G401.6 (cell line): ENCODE results near the gene MGLL.

ENCODE experiments used
- FAIRE-seq: peaks from 2 replicates; lab custom pipeline; 2012; peaks lifted over from hg19 to GRCh38; lab: Jason Lieb, UNC

Gene MGLL

DNA sequence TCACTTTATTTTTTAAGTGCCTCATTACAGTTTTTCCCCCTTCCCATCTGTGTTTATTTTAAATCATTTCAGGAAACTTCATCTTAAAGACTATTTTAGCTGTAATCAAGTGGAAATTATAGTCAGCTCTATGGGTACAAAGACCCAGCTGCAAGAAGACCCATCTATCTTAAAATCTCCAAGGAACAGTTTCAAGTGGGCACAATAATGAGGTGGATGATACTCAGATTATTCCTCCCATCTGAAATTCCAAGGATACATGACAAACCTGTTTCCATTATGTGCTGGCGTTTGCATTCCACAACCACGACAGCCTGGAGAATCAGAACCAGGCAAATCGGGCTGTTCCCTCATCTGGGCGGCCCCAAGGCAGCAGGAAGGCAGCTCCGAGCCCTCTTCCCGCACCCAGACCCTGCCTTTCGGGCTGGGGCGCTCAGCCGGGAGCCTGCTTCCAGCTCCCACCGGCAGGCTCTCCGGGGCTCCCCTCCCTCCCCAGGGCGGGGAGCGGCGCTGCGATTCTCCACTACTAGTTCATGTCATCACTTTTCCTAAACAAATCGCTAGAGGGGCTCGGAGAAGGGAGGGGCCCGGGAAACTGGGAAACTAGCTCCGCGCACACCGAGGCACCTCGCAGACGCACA, at the start of gene MGLL:
Gene MGLL (minus strand): TSS at position 475 of the 641 bp plus-strand sequence. CDS start 197 bp downstream, at position 278.
- no peak for FAIRE-seq

DNA sequence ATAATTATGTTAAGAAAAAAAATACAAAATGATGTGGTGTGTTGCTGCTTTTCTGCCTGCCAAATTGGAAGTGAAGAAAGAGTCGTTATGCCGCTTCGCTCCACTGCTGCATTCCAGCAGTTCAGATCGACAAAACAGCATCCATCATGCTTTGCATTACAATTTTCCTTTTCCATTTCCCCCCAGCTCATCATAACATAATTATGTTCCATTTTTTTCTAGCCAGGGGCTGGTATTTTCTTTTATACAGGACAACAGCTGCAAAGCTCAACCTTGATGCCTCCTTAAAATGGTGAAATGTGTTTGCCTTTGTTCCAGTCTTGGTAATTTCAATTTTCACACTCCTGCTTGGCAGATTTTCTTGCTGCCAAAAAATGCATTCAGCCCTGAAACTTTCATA, 47.8 kb upstream of the MGLL start:
- FAIRE-seq = no peak

DNA sequence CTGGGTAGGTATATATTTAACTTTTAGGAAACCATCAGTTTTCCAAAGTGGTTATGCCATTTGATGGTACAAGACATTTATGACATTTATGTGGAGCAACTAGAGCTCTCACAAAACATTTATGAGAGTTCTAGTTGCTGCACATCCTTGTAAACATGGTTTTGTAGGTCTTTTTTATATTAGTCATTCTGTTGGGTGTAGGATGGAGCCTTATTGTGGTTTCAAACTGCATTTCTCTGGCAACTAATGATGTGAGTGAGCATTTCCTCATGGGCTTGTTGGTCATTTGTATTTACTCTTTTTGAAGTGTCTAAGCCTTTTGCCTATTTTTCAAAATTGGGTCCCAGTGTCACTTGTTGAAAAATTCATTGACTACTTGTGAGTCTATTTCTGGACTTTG, 45.7 kb upstream of the MGLL start:
- FAIRE-seq = no peak

DNA sequence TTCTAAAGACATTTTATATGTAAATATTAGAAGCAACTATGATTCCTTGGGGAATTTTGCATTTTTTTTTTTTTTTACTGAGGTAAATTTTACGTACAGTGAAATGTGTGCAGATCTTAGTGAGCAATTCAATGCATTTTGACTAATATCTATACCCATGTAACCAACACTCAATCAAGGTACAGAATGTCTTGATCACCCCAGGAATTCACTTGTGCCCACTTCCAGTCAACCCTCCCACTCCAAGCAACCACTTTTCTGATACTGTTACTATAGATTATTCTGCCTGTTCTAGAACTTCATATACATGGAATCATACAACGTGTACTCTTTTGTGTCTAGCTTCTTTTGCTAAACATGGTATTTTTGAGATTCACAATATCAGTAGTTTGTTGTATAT, 45.1 kb upstream of the MGLL start:
- FAIRE-seq = no peak

DNA sequence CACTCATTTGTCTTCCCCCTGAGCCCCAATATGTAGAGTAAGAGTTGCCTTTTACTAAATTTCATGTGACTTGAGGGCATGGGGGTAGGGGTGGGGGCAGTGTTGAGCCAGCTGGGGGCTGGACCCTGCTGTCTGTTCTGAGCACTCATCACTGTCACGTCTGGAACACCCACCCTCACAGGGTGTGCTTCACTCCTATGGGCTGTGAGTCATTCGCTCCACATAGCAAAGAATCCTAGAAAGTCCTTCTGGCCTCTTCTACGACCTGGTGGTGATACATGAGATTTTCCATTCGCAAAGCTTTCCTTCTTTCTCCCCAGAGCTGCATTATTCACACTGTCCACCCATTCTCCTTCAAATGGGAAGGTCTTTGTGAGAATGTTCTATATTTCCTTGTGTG, 43.6 kb upstream of the MGLL start:
- no peak for FAIRE-seq

DNA sequence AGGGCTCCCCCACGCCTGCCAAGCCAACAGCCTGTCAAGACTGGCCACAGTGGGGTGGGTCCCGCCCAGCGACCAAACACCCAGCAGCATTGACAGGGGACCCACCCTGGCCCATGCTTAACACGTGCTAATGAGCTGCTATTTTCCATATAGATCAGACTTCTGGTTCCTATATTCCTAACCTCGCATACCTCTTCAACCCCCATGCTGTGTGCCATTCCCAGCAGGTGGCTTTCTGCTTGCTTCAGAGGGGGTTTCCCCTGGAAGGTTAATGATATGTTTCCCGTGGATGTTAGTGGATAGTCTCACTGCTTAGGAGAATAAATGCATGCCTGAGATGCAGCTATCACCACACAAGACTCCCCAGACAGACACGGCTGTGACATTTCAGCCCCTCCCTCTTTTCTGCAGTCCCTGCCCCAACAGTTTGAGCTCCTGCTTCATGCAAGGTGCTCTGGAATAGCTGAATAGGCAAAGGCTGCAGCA, 37.9 kb upstream of the MGLL start:
- no peak for FAIRE-seq

DNA sequence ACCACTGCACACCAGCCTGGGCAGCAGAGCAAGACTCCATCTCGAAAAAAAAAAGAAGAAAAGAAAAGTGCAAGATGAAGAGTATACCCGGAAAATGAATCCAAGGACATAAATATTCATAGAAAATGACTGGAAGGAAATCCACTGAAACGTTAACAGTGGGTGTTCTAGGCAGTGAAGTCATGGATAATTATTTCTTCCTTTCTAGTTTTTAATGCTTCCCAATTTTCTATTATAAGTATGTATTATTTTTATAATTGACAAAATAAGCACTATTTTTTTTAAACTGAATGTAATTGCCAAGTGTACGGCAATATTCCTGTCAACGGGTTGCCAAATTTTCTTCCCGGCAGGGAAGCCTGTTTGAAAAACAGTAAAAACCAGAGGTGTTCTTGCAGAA, 37.4 kb upstream of the MGLL start:
- FAIRE-seq = no peak

DNA sequence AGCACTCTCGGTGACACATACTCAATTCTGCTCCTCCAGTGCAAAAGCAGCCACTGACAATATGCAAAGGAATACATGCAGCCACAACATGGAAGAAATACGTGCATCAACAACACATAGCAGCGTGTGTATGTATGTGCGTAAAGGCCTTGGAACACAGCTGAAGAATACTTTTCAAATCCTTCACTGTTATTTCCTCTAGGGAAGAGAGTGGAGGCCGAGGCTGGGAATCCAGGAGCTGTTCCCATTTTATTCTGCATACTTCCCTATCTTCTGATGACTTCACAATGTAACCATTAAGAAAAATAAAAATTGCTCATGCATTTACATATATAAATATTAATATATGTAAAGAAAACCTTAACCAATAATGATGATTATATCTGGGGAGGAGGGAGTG, 36.6 kb upstream of the MGLL start:
- FAIRE-seq = no peak

DNA sequence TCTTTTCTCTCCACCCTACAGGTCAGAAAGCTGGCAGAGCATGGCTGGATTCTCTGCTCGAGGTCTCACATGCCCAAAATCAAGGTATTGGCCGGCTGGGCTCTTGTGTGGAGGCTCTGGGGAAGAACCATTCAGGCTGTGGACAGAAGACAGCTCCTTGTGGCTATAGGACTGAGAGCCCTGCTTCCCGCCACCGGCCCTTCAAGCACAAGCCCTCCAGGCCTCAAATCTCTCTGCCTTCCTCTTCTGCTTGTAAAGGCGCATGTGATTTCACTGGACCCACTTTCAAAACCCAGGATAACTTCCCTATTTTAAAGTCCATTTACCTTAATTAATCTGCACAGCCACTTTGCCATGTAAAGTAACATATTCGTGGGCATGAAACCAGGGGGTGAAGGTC, 36.2 kb upstream of the MGLL start:
- no peak for FAIRE-seq

DNA sequence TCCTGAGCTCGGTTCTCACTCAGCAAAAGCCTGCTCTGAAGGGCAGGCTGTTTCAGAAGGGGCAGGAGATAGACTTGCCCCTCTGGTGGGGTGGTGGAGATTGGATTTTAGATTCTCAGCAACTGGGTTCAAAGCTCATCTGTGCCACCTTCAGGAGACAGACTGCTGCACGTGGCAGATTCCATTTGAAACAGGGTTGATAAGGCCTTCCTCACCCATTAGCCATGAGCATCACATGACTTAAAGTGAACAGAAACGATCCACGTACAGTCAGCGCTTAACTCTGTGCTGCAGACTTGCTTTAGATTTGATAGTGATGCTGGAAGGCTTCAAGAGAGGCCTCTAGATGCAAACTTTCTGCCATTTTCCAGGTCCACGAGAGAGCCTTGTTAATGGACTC, 35.0 kb upstream of the MGLL start:
- FAIRE-seq = no peak

DNA sequence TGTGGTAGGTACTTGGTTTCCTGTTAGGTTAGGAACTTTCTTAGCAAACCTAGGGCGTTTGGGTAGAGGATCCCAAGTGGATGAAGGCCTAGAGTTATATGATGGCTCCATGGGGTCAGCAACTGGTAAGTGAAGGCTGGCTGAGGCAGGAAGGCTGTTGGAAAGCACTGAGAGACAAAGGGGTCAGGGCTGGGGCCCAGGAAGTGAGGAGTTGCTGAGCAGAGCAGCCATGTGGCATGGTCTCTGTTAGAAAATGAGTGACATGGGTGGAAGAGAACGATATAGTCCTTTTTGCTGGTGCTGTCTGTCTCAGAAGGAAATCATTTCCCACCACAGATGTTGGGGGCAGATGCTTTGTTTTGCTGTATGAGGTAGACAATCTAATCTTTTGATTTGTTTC, 34.5 kb upstream of the MGLL start:
- no peak for FAIRE-seq

DNA sequence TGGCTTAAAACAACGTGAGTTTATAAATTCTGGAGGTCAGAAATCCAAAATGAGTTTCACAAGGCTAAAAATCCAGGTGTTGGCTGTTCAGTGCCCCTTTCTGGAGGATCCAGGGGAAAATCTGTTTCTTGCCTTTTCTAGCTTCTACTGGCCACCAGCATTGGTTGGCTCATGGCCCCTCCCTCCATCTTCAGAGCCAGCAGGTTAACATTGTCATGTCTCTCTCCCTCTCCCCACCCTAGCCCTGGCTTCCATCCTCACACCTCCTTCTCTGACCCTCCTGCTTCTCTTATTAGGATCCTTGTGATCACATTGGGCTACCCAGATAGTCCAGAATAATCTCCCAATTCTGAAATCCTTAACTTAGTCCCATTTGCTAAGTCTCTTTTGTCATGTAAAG, 32.9 kb upstream of the MGLL start:
- no peak for FAIRE-seq

DNA sequence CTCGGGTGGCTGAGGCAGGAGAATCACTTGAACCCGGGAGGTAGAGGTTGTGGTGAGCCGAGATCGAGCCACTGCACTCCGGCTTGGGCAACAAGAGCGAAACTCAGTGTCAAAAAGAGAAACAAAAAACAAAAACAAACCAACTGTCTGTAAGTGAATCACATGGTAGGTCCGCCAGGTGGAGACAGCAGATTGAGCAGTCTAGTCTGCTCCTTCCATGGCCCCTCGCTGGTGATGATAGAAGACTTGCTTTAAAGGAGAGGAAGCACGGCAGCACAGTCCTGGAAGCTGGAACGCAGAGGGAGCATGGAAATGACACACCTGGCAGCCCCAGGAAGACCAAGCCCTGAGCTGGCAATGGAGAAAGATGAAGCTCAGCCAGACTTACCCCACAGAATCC, 31.4 kb upstream of the MGLL start:
- no peak for FAIRE-seq

DNA sequence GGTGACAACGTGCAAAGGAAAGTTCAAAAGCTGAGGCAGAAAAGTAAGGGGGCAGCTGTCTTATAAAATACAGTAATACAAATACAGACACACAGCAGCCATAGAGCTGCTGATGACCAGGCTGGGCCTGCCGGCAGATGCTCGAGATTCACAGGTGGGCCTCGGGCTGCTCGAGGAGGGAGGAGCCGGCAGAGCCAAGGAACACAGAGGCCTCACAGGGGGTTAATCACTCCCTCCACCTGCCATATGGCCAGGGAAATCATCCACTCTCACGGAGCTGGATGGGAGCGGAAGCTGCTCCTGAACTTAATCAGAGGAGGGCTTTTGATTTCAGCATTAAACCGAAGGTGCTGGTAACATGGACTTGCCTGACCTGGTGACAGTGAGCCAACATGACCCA, 29.6 kb upstream of the MGLL start:
- FAIRE-seq = no peak

DNA sequence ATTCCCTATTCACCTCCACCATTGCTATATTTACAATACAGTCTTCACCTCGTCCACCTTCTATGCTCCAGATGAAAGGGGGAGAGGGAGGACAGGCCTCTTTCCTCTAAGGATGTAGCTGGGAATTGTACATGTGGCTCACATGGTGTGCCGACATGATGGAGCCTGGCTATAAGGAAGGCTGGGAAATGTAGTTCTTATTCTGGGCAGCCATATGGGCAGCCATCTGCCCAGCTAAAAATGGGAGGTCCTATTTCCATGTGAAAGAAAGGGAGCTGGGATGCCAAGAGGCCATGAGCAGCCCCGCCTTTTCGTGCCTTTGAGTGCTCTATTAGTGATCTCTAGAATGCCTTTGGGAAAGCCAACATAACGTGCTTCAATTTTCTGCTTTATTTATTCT, 27.1 kb upstream of the MGLL start:
- no peak for FAIRE-seq

DNA sequence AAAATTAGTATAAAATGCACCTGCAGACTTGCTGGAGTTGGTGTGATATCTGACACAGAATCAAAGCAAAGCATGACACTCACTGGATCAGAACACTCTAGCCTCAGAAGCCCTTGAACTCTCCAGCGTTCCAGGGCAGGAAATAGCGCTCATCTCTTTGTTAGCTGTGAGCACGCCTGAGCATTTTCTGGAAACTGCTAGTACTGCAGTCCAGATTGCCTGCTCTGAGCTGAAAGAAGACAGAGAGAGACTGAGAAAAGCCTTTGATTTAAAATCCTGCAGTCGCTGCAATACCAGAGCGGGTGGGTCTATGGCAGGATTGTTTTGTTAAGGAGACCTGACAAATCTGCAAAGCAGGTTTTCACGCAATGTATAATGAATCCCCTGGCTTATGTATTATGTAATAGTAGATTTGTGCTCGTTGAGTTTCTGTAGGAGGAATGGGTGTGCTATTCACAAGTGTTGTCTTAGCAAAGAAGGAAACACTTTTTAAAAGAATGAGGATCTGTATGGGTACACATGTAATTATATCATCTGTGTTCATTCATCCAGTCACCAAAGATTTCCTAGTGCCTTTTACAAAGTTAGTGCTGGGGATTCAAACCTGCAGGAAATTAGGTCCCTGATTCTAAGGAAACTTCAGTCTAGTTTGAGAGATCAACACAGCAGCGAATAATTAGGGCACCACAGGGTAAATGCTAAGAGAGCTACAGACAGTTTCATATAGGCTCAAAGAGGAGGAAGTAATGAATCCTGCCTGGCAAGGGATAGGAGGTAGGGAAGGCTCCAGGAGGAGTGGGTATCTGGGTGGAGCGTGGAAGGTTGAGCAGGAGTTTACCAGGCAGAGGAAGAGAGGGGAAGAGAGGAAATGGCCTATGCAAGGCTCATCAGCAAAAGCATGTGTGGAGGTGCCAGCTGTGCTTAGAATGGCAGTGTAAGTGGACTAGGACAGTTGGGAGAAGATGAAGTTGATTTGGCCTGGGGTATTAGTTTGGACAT, 26.1 kb upstream of the MGLL start:
- no peak for FAIRE-seq

DNA sequence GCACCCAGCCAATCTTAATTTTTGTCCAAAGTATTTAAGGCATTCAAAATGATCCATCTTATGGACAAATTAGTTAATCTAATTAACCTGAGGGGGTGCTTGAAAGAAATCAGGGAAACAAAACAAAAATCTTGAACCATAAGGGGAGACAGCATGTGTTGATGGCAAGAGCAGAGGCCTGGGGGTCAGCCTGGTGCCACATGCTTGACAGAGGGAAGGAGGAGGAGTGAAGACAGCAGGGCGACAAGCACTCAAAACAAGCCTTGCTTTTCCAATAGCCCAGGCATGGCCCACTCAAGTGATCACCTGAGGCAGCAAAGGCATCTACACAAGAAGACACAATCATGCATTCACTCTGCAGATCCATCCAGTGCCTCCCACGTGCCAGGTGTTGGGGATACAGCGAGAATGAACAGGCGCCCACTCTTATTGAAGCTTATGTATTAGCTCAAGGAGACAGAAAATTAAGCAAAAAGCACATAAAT, 25.0 kb upstream of the MGLL start:
- no peak for FAIRE-seq

DNA sequence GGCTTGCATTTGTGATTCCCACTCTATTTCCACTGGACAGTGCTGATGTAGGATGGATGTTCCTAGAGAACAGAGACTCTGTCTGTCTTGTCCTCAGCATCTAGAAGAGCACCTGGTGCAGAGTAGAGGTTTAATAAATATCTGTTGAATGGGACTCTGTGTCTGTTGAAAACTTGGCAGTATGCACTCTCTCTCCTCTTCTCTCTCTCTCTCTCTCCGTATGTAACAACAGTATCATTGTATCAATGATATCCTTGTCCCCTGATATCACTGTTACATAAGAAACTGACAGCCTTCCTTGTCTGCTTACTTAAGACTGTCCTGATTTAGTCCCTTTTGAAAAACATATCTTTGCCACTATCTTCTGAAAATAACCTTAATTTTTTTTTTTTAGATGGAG, 24.3 kb upstream of the MGLL start:
- FAIRE-seq = no peak

DNA sequence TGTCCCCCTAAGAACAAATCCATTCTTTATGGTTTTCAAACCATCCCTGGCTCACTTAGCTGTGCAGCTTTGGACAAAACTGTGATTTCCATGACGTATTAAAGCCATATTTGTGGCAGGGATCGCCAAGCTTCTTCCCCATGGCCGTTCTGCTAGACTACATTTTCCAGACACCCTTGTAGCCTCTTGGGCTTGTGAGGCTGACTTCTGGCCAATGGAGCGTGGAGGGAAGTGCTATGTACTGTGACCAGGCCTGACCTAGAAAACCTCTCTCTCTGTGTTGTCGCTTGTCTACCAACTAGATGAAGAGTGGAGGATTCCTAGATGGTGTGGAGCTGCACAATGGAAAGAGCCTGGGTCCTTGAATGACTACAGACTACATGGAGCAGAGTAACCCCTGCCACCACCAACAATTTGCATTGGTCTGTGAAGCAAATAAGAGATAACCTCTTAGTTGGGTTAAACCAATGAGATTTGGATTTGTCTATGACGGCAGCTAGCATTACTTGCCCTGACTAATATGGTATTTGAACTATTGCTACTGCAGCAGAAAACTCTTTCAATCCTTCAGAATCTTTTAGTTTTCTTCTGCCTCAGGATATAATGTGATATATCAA, 22.1 kb upstream of the MGLL start:
- FAIRE-seq = no peak

DNA sequence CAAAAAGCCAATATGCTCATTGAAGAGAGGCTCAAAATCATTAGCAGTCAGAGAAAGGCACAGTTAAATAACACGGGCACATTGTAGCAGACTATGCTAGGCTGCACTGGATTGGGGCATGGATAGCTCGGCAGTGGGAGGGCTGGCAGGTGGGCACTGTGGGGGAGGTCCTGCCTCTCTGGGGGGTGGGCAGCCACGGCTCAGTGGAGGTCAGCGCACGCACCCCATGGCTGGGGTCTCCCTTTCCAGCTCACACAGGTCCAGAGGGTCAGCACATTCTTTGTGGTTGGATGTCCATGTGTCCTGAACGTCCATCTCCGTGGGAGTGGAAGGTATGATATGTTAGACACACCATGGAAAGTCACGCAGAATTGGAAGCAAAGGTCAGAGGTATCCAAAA, 18.4 kb upstream of the MGLL start:
- FAIRE-seq = no peak

DNA sequence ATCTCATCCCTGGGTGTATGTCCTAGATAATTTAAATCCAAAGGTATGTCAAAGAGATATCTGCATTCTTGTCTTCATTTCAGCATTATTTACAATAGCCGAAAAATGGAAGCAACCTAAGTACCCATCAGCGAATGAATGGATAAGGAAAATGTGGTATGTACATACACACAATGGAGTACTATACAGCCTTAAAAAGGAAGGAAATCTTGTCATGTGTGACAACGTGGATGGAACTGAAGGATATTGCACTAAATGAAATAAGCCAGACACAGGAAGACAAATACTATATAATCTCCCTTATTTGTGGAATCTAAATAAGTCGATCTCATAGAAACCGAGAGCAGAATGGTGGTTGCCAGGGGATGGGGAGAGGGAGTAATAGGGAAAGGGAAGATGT, 16.8 kb upstream of the MGLL start:
- no peak for FAIRE-seq

DNA sequence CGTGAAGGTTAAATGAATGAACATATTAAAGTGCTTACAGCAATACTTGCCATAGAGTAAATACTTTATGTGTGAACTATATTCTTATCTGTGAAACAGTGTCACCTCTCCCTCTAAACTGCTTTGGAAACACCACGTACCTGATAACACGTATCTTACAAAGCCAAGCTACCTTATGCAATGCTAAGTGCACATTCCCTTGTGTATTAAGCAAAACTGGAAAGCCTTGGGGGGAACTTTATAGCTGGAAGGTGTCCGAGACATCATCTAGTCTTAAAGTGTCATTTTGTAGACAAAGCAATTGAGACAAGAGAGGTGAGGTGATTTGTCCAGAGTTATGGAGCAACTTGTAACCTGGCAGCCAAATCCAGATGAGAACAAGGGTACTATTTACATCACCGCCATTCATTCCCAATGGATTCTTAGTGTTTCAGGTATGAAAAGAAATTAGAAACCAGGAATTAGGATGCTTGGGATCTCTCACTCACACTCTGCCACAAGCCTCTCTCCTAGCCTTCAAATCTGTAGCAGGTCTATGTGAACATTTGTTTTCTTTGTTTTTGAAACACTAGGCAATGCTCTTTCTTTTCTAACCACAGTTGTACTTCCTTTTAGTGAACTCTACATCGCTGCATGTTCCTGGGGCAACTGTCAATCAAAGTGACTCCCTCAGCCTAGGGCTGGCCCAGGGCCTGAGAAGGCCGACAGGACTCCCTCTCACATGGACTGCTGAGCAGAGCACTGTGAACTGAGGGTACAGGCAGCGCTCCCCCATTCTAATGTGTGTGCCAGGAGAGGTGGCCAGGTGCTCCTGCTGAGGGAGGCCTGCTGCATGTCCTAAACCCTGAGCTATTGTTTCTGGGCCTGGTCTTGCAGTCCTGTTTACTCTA, 13.9 kb upstream of the MGLL start:
- no peak for FAIRE-seq
